ENCODE results near the gene KCNK18. TPM values are rescaled to one million over a fixed set of nuclear protein-coding genes. Genes with fewer than 3 reads are reported as not detected.
"Not testable (repeated sequence)": the region's sequence is repeated elsewhere in the genome, so short reads cannot be mapped to it uniquely, and the experiment has no call there.

The KCNK18 gene
- total RNA-seq, 2 experiments from 2014 or later: not detected

- POLR2A ChIA-PET: no interaction called here
- CTCF ChIA-PET: interaction anchor here (1.0 to 2.5 kb wide), 6 partner anchors 10 to 381 kb away, joined by 3 to 16 read pairs (median 6); no protein-coding TSS in a partner anchor
Observed at GRCh38 chr10:117168729-117169128, 28.6 kb upstream of the KCNK18 start.

GRCh38 chr10:117169480-117169879, 27.8 kb upstream of the KCNK18 start:
- ChIA-PET POLR2A (no interaction called here), CTCF (interaction anchor here (1.0 kb wide), 1 partner anchor 36 kb away, joined by 3 read pairs; no protein-coding TSS in a partner anchor)

- CTCF ChIA-PET: no interaction called here
- POLR2A ChIA-PET: no interaction called here
Observed at GRCh38 chr10:117170244-117170643, 27.0 kb upstream of the KCNK18 start.

- POLR2A ChIA-PET: interaction anchor here (0.6 kb wide), 1 partner anchor 45 kb away, joined by 4 read pairs; no protein-coding TSS in a partner anchor
Observed at GRCh38 chr10:117174439-117175214, 22.7 kb upstream of the KCNK18 start.

GRCh38 chr10:117175215-117175900, 21.9 kb upstream of the KCNK18 start:
- ChIA-PET POLR2A (interaction anchor here (0.6 kb wide), 1 partner anchor 44 kb away, joined by 4 read pairs; no protein-coding TSS in a partner anchor), CTCF (interaction anchor here (0.6 to 4.2 kb wide), 17 partner anchors 9 to 494 kb away, joined by 3 to 28 read pairs (median 4); no protein-coding TSS in a partner anchor)

More at GRCh38 chr10:117174439-117175214, 22.7 kb upstream of the KCNK18 start:
- CTCF ChIA-PET: interaction anchor here (0.7 to 4.2 kb wide), 17 partner anchors 8 to 493 kb away, joined by 3 to 28 read pairs (median 4); no protein-coding TSS in a partner anchor

- CTCF ChIA-PET: interaction anchor here (0.6 to 4.2 kb wide), 8 partner anchors 10 to 450 kb away, joined by 3 to 28 read pairs (median 8); no protein-coding TSS in a partner anchor
- POLR2A ChIA-PET: no interaction called here
Observed at GRCh38 chr10:117175901-117176534, 21.3 kb upstream of the KCNK18 start.

- CTCF ChIA-PET: no interaction called here
Observed at GRCh38 chr10:117178190-117178589, 19.1 kb upstream of the KCNK18 start.

GRCh38 chr10:117184296-117184695, 13.0 kb upstream of the KCNK18 start:
- POLR2A ChIA-PET: no interaction called here
- CTCF ChIA-PET: no interaction called here

More at GRCh38 chr10:117178190-117178589, 19.1 kb upstream of the KCNK18 start:
- POLR2A ChIA-PET: no interaction called here

- ChIA-PET POLR2A (no interaction called here), CTCF (no interaction called here)
Observed at GRCh38 chr10:117184821-117185220, 12.5 kb upstream of the KCNK18 start.

- CTCF ChIA-PET: not testable (repeated sequence)
Observed at GRCh38 chr10:117185817-117186216, 11.5 kb upstream of the KCNK18 start.

GRCh38 chr10:117186832-117187615, 10.3 kb upstream of the KCNK18 start:
- POLR2A ChIA-PET: no interaction called here

More at GRCh38 chr10:117185817-117186216, 11.5 kb upstream of the KCNK18 start:
- POLR2A ChIA-PET: not testable (repeated sequence)

GRCh38 chr10:117188371-117188770, 8.9 kb upstream of the KCNK18 start:
- POLR2A ChIA-PET: no interaction called here
- CTCF ChIA-PET: no interaction called here

More at GRCh38 chr10:117186832-117187615, 10.3 kb upstream of the KCNK18 start:
- CTCF ChIA-PET: interaction anchor here (0.8 to 1.0 kb wide), 2 partner anchors 12 to 30 kb away, joined by 3 to 4 read pairs; no protein-coding TSS in a partner anchor

- POLR2A ChIA-PET: no interaction called here
- CTCF ChIA-PET: no interaction called here
Observed at GRCh38 chr10:117189557-117189956, 7.7 kb upstream of the KCNK18 start.

GRCh38 chr10:117198088-117198487, 799 bp downstream of the KCNK18 start:
- CTCF ChIA-PET: no interaction called here
- POLR2A ChIA-PET: no interaction called here

- CTCF ChIA-PET: no interaction called here
Observed at GRCh38 chr10:117201826-117202225, 4.5 kb downstream of the KCNK18 start.

GRCh38 chr10:117204316-117204715, 7.0 kb downstream of the KCNK18 start:
- ChIA-PET CTCF (interaction anchor here (1.3 kb wide), 1 partner anchor 12 kb away, joined by 3 read pairs; no protein-coding TSS in a partner anchor), POLR2A (no interaction called here)

More at GRCh38 chr10:117201826-117202225, 4.5 kb downstream of the KCNK18 start:
- POLR2A ChIA-PET: no interaction called here

GRCh38 chr10:117212176-117212575, 14.9 kb downstream of the KCNK18 start:
- CTCF ChIA-PET: no interaction called here

GRCh38 chr10:117214401-117214800, 17.1 kb downstream of the KCNK18 start:
- POLR2A ChIA-PET: no interaction called here
- CTCF ChIA-PET: interaction anchor here (1.5 kb wide), 1 partner anchor 106 kb away, joined by 4 read pairs; no protein-coding TSS in a partner anchor

More at GRCh38 chr10:117212176-117212575, 14.9 kb downstream of the KCNK18 start:
- POLR2A ChIA-PET: no interaction called here

- ChIA-PET CTCF (interaction anchor here (1.1 to 1.6 kb wide), 3 partner anchors 63 to 118 kb away, joined by 3 to 4 read pairs (median 4); no protein-coding TSS in a partner anchor), POLR2A (no interaction called here)
Observed at GRCh38 chr10:117215079-117215478, 17.8 kb downstream of the KCNK18 start.
